NCI-H2171 (cell line): ENCODE measurements around the gene LUZP1.
"Not testable (repeated sequence)": the region's sequence is repeated elsewhere in the genome, so short reads cannot be mapped to it uniquely, and the experiment has no call there.

Experiments
- DNase-seq: peaks from one replicate; lab custom pipeline; 2025; lab: John Stamatoyannopoulos, UW

LUZP1 gene

GRCh38 chr1:23168445-23169194, at the start of gene LUZP1:
Gene LUZP1, minus strand, starts transcription at chr1:23168856.
- peak; percentile 70 for DNase-seq

GRCh38 chr1:23217421-23218115, 48.9 kb upstream of the LUZP1 start, which contains the start of gene HTR1D:
Gene HTR1D, minus strand, starts transcription at chr1:23217502. Its CDS starts 23,283 bp downstream, at chr1:23194219.
- no peak for DNase-seq

GRCh38 chr1:23216771-23217420, 48.2 kb upstream of the LUZP1 start:
- no peak for DNase-seq

GRCh38 chr1:23215751-23216449, 47.2 kb upstream of the LUZP1 start:
- no peak for DNase-seq

- no peak for DNase-seq
Measured at GRCh38 chr1:23215291-23215690, 46.6 kb upstream of the LUZP1 start.

GRCh38 chr1:23214640-23215039, 46.0 kb upstream of the LUZP1 start:
- no peak for DNase-seq

GRCh38 chr1:23211955-23212354, 43.3 kb upstream of the LUZP1 start:
- no peak for DNase-seq

- DNase-seq, result no peak
Measured at GRCh38 chr1:23210963-23211362, 42.3 kb upstream of the LUZP1 start.

- peak; percentile 5 for DNase-seq
Measured at GRCh38 chr1:23210351-23210785, 41.7 kb upstream of the LUZP1 start.

GRCh38 chr1:23209770-23210169, 41.1 kb upstream of the LUZP1 start:
- DNase-seq, result no peak

GRCh38 chr1:23208527-23208926, 39.9 kb upstream of the LUZP1 start:
- DNase-seq, result no peak

- not testable (repeated sequence) for DNase-seq
Measured at GRCh38 chr1:23207733-23208132, 39.1 kb upstream of the LUZP1 start.

GRCh38 chr1:23202263-23202749, 33.6 kb upstream of the LUZP1 start:
- DNase-seq, result no peak

GRCh38 chr1:23200883-23201282, 32.2 kb upstream of the LUZP1 start:
- DNase-seq, result no peak

- no peak for DNase-seq
Measured at GRCh38 chr1:23198373-23198772, 29.7 kb upstream of the LUZP1 start.

- DNase-seq, result no peak
Measured at GRCh38 chr1:23196627-23197328, 28.1 kb upstream of the LUZP1 start.

- peak; percentile 27 for DNase-seq
Measured at GRCh38 chr1:23194119-23194984, 25.7 kb upstream of the LUZP1 start.

- no peak for DNase-seq
Measured at GRCh38 chr1:23193391-23194118, 24.9 kb upstream of the LUZP1 start.

GRCh38 chr1:23191199-23191598, 22.5 kb upstream of the LUZP1 start:
- DNase-seq, result no peak
